Measurements from ENCODE around the gene MEIOC.
"Not testable (repeated sequence)": the region's sequence is repeated elsewhere in the genome, so short reads cannot be mapped to it uniquely, and the experiment has no call there.

MEIOC gene

GRCh38 chr17:44648963-44649362 is 7.3 kb upstream of the MEIOC start:
- no peak for DNase-seq

GRCh38 chr17:44651228-44651627 is 5.0 kb upstream of the MEIOC start:
- no peak for DNase-seq

GRCh38 chr17:44652727-44653126 is 3.5 kb upstream of the MEIOC start:
- DNase-seq, result no peak

GRCh38 chr17:44653384-44653783 is 2.9 kb upstream of the MEIOC start:
- no peak for DNase-seq

GRCh38 chr17:44653954-44654353 is 2.3 kb upstream of the MEIOC start:
- no peak for DNase-seq

- DNase-seq, result no peak
These were observed 5.6 kb downstream of the MEIOC start for GRCh38 chr17:44661835-44662234.

- no peak for DNase-seq
These were observed 6.8 kb downstream of the MEIOC start for GRCh38 chr17:44663095-44663494.

GRCh38 chr17:44664867-44665266 is 8.6 kb downstream of the MEIOC start:
- no peak for DNase-seq

GRCh38 chr17:44666006-44666405 is 9.7 kb downstream of the MEIOC start:
- DNase-seq, result no peak

GRCh38 chr17:44672479-44673093 is 16.3 kb downstream of the MEIOC start:
- no peak for DNase-seq

- no peak for DNase-seq
These were observed 17.6 kb downstream of the MEIOC start for GRCh38 chr17:44673893-44674292.

- DNase-seq, result no peak
These were observed 20.9 kb downstream of the MEIOC start for GRCh38 chr17:44677136-44677535.

GRCh38 chr17:44683303-44683702 is 27.0 kb downstream of the MEIOC start:
- not testable (repeated sequence) for DNase-seq

GRCh38 chr17:44687756-44688155 is 31.5 kb downstream of the MEIOC start:
- DNase-seq, result no peak

- no peak for DNase-seq
These were observed 31.9 kb downstream of the MEIOC start for GRCh38 chr17:44688200-44688599.

GRCh38 chr17:44688675-44689476 is 32.6 kb downstream of the MEIOC start:
- no peak for DNase-seq

- peak; percentile 95 to 96 for DNase-seq
These were observed 33.4 kb downstream of the MEIOC start, which contains the start of gene CCDC43 for GRCh38 chr17:44689477-44690217. Gene CCDC43, minus strand, starts transcription at chr17:44689776. Its CDS starts 23 bp downstream, at chr17:44689753.

- DNase-seq, result not testable (repeated sequence)
These were observed 34.6 kb downstream of the MEIOC start for GRCh38 chr17:44690746-44691306.

- DNase-seq, result no peak
These were observed 37.3 kb downstream of the MEIOC start for GRCh38 chr17:44693609-44694008.

- not testable (repeated sequence) for DNase-seq
These were observed 44.0 kb downstream of the MEIOC start for GRCh38 chr17:44700288-44700687.

- no peak for DNase-seq
These were observed 51.6 kb downstream of the MEIOC start for GRCh38 chr17:44707755-44708400.

- DNase-seq, result peak; percentile 84 to 87
These were observed 52.4 kb downstream of the MEIOC start, which contains the start of gene DBF4B for GRCh38 chr17:44708401-44709263. Gene DBF4B, plus strand, starts transcription at chr17:44708665. Its CDS starts 156 bp downstream, at chr17:44708821.

Data from activated T-cell treated with anti-CD3 and anti-CD28 coated beads, Interleukin-2, amount 50 U/mL, for 48 hours (primary cell).